Kidney tubule cell (primary cell): ENCODE measurements around the gene CASQ1.

ENCODE experiments used
- DNase-seq: peaks from one replicate; pipeline ENCODE4 v3.0.0-alpha.2; 2018; ENCODE audit warnings: low spot score

Gene CASQ1

GRCh38 chr1:160205242-160206035 is 15.1 kb downstream of the CASQ1 start, which contains the start of gene PEA15:
TSS of gene PEA15 (plus strand) at chr1:160205384. CDS start at chr1:160211545, 6,161 bp downstream.
- peak; percentile 71 for DNase-seq

- peak; percentile 81 for DNase-seq
Measured at GRCh38 chr1:160206036-160206389, 15.6 kb downstream of the CASQ1 start.

- DNase-seq: peak; percentile 90
Measured at GRCh38 chr1:160206421-160207117, 16.2 kb downstream of the CASQ1 start.

GRCh38 chr1:160207118-160207650 is 16.8 kb downstream of the CASQ1 start:
- DNase-seq: no peak

- DNase-seq: no peak
Measured at GRCh38 chr1:160207771-160208556, 17.6 kb downstream of the CASQ1 start.

- DNase-seq: no peak
Measured at GRCh38 chr1:160208557-160209320, 18.4 kb downstream of the CASQ1 start.

GRCh38 chr1:160209321-160210046 is 19.1 kb downstream of the CASQ1 start:
- DNase-seq: no peak

- no peak for DNase-seq
Measured at GRCh38 chr1:160210561-160210960, 20.2 kb downstream of the CASQ1 start.

GRCh38 chr1:160211046-160211790 is 20.8 kb downstream of the CASQ1 start:
- DNase-seq: no peak

GRCh38 chr1:160214481-160215140 is 24.2 kb downstream of the CASQ1 start:
- no peak for DNase-seq

- DNase-seq: no peak
Measured at GRCh38 chr1:160216301-160216700, 25.9 kb downstream of the CASQ1 start.

GRCh38 chr1:160217481-160218051 is 27.2 kb downstream of the CASQ1 start:
- DNase-seq: no peak

- DNase-seq: peak; percentile 68
Measured at GRCh38 chr1:160219062-160219929, 28.9 kb downstream of the CASQ1 start.

GRCh38 chr1:160220301-160220700 is 29.9 kb downstream of the CASQ1 start:
- no peak for DNase-seq

- DNase-seq: no peak
Measured at GRCh38 chr1:160221089-160221488, 30.7 kb downstream of the CASQ1 start.

GRCh38 chr1:160222546-160222945 is 32.2 kb downstream of the CASQ1 start:
- DNase-seq: no peak

- DNase-seq: no peak
Measured at GRCh38 chr1:160224606-160225005, 34.2 kb downstream of the CASQ1 start.

- no peak for DNase-seq
Measured at GRCh38 chr1:160225345-160225744, 35.0 kb downstream of the CASQ1 start.
